Measurements from ENCODE around the gene CBARP.

- TF ChIP-seq CTCF (IDR thresholded peaks at IDR 0.05; ENCODE audit: low read depth, low read length), result peak; percentile 24
- TF ChIP-seq POLR2A (IDR thresholded peaks at IDR 0.05; ENCODE audit: extremely low read depth, insufficient read length), result no peak
- peak; percentile 75 for TF ChIP-seq MYC (IDR thresholded peaks at IDR 0.05; ENCODE audit: low read depth, low read length)
- no peak for TF ChIP-seq MAX (IDR thresholded peaks at IDR 0.05; ENCODE audit: low read depth, low read length)
These were observed 2.3 kb upstream of the CBARP start for GRCh38 chr19:1239796-1240737.
